Measurements from ENCODE around the gene TPCN1.
"Not testable (repeated sequence)": the region's sequence is repeated elsewhere in the genome, so short reads cannot be mapped to it uniquely, and the experiment has no call there.

DNA sequence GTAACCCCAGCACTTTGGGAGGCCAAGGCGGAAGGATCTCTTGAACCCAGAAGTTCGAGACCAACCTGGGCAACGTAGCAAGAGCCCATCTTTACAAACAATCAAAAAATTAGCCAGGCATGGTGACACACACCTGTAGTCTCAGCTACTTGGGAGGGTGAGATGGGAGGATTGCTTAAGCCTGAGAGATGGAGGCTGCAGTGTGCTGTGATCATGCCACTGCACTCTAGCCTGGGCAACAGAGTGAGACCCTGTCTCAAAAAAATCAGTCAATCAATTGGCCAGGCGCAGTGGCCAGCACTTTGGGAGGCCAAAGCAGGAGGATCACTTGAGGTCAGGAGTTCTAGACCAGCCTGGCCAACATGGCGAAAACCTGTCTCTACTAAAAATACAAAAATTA is 14.5 kb upstream of the TPCN1 start:
- TF ChIP-seq POLR2AphosphoS5, POLR2A, TAF1 (IDR thresholded peaks at IDR 0.05; ENCODE audit: low read depth, low read length): not testable (repeated sequence)
